ENCODE results near the gene ARMC2. TPM values are rescaled to one million over a fixed set of nuclear protein-coding genes. Genes with fewer than 3 reads are reported as not detected.

The ARMC2 gene
- total RNA-seq, 1 donor = 1.4 TPM

DNA sequence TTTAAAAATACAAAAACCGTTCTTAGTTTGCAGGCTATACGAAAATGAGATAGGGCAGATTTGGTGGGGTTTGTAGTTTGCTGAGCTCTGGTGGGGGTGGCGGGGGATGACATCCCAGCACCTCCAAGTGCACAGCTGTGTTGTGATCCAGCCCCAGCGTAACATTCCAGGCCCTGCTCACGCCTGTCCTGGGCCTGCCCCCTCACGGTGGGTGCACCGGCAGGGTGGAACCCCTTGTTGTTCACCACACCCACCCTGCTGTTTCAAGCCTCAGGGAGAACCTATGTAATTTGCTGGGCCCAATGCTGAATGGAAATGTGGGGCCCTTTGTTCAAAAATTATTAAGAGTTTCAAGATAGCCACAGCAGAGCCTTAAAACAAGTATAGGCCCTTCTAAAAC lies 25.0 kb downstream of the ARMC2 start:
- Histone ChIP-seq H3K9me3 (ENCODE audit: low read depth, low read length) (no peaks in the 10 kb centered on the region), H3K27ac (ENCODE audit: low read depth, low read length) (no peak overlapping the region), H2AFZ (ENCODE audit: low read length) (no peak overlapping the region), H3K27me3 (ENCODE audit: insufficient read depth, low read length) (no peaks in the 10 kb centered on the region), H3K4me3 (ENCODE audit: insufficient read depth, low read length) (no peak overlapping the region), H3K4me1 (ENCODE audit: insufficient read depth, low read length) (peaks cover 46% of the 10 kb centered on the region), H3K79me2 (ENCODE audit: insufficient read depth, low read length) (no peaks in the 10 kb centered on the region), H4K20me1 (ENCODE audit: insufficient read depth, low read length) (no peaks in the 10 kb centered on the region), H3K36me3 (ENCODE audit: insufficient read depth, low read length) (no peaks in the 10 kb centered on the region), H3K4me2 (ENCODE audit: insufficient read depth, low read length) (no peak overlapping the region)
- TF ChIP-seq CTCF (IDR thresholded peaks at IDR 0.05; ENCODE audit: extremely low read depth, low read depth, low read length) = no peak
- no peak for DNase-seq (ENCODE audit: insufficient read length, low spot score, missing footprints)

DNA sequence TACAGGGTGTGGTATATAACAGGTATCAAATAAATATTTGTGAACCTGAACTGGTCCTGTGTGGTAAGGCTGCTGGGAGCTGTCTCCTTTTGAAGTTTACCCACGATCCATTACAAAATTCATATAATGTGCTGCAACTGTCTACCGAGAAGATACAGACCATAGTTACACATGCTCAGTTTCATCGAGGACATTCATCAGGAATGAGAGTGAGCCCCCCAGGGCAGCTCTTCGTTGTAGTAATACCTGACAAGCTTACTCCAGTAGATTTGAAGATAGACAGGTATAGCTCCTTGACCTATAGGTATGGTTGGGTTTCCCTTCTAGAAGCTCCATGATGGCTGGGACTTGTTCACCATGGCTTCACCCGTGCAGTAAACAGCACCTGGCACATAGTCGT lies 25.7 kb downstream of the ARMC2 start:
- no peaks in the 10 kb centered on the region for H3K27me3 ChIP-seq (ENCODE audit: insufficient read depth, low read length)

GRCh38 chr6:108874470-108875160 lies 26.4 kb downstream of the ARMC2 start:
- H3K79me2 ChIP-seq (ENCODE audit: insufficient read depth, low read length) = no peaks in the 10 kb centered on the region
- H4K20me1 ChIP-seq (ENCODE audit: insufficient read depth, low read length) = no peaks in the 10 kb centered on the region
- no peaks in the 10 kb centered on the region for H3K27me3 ChIP-seq (ENCODE audit: insufficient read depth, low read length)
- no peak for DNase-seq (ENCODE audit: insufficient read length, low spot score, missing footprints)
- H3K4me3 ChIP-seq (ENCODE audit: insufficient read depth, low read length) = peak overlapping the region; percentile 47
- H3K36me3 ChIP-seq (ENCODE audit: insufficient read depth, low read length) = no peaks in the 10 kb centered on the region
- H3K27ac ChIP-seq (ENCODE audit: low read depth, low read length) = peak overlapping the region; percentile 85
- peak overlapping the region; percentile 55 for H2AFZ ChIP-seq (ENCODE audit: low read length)
- no peak for TF ChIP-seq CTCF (IDR thresholded peaks at IDR 0.05; ENCODE audit: extremely low read depth, low read depth, low read length)
- H3K9me3 ChIP-seq (ENCODE audit: low read depth, low read length) = no peaks in the 10 kb centered on the region
- H3K4me1 ChIP-seq (ENCODE audit: insufficient read depth, low read length) = peaks cover 46% of the 10 kb centered on the region
- H3K4me2 ChIP-seq (ENCODE audit: insufficient read depth, low read length) = peak overlapping the region; percentile 75

More for the DNA sequence above, 25.7 kb downstream of the ARMC2 start:
- H3K4me3 ChIP-seq (ENCODE audit: insufficient read depth, low read length) = no peak overlapping the region
- H3K79me2 ChIP-seq (ENCODE audit: insufficient read depth, low read length) = no peaks in the 10 kb centered on the region
- no peaks in the 10 kb centered on the region for H4K20me1 ChIP-seq (ENCODE audit: insufficient read depth, low read length)
- no peak for DNase-seq (ENCODE audit: insufficient read length, low spot score, missing footprints)
- peaks cover 46% of the 10 kb centered on the region for H3K4me1 ChIP-seq (ENCODE audit: insufficient read depth, low read length)
- peak overlapping the region; percentile 85 for H3K27ac ChIP-seq (ENCODE audit: low read depth, low read length)
- TF ChIP-seq CTCF (IDR thresholded peaks at IDR 0.05; ENCODE audit: extremely low read depth, low read depth, low read length) = no peak
- H3K4me2 ChIP-seq (ENCODE audit: insufficient read depth, low read length) = peak overlapping the region; percentile 75
- H3K9me3 ChIP-seq (ENCODE audit: low read depth, low read length) = no peaks in the 10 kb centered on the region
- H3K36me3 ChIP-seq (ENCODE audit: insufficient read depth, low read length) = no peaks in the 10 kb centered on the region
- H2AFZ ChIP-seq (ENCODE audit: low read length) = no peak overlapping the region

DNA sequence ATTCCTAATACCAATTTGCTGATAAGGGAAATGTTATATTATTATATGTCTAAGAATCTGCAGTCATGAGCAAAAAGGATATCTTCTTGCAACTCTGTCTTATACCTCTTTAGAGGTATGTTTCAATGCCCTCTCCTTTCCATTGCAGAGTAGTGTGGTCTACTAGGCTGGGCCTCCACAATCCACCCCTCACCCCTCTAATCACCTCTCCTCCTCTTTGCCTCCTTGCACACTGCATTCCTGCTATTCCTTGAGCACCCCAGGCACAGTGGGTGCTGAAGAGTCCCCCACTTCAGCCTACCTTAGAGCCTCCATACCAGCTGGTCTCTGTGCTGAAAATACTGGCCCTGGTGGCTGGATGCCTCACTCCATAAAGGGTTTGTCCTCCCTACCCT lies 26.9 kb downstream of the ARMC2 start:
- H4K20me1 ChIP-seq (ENCODE audit: insufficient read depth, low read length) = no peaks in the 10 kb centered on the region
- H3K27ac ChIP-seq (ENCODE audit: low read depth, low read length) = no peak overlapping the region
- H3K27me3 ChIP-seq (ENCODE audit: insufficient read depth, low read length) = no peaks in the 10 kb centered on the region
- no peaks in the 10 kb centered on the region for H3K36me3 ChIP-seq (ENCODE audit: insufficient read depth, low read length)
- H3K4me3 ChIP-seq (ENCODE audit: insufficient read depth, low read length) = no peak overlapping the region
- no peak for TF ChIP-seq CTCF (IDR thresholded peaks at IDR 0.05; ENCODE audit: extremely low read depth, low read depth, low read length)
- H3K4me1 ChIP-seq (ENCODE audit: insufficient read depth, low read length) = peaks cover 46% of the 10 kb centered on the region
- no peak for DNase-seq (ENCODE audit: insufficient read length, low spot score, missing footprints)
- H2AFZ ChIP-seq (ENCODE audit: low read length) = no peak overlapping the region
- H3K9me3 ChIP-seq (ENCODE audit: low read depth, low read length) = no peaks in the 10 kb centered on the region
- no peaks in the 10 kb centered on the region for H3K79me2 ChIP-seq (ENCODE audit: insufficient read depth, low read length)
- peak overlapping the region; percentile 75 for H3K4me2 ChIP-seq (ENCODE audit: insufficient read depth, low read length)
